HepG2 (cell line): ENCODE measurements around the gene H3-3A. TPM values are rescaled to one million over a fixed set of nuclear protein-coding genes. Genes with fewer than 3 reads are reported as not detected.

ENCODE experiments used
- E2F1 ChIP-seq: sonication (generic); formaldehyde crosslinking; IDR thresholded peaks from 2 replicates; pipeline ENCODE4 v1.5.0; 2020; ENCODE audit warnings: missing genetic modification reagents
- HMG20B ChIP-seq: conservative IDR thresholded peaks from 2 replicates; pipeline ENCODE4 v1.6.1; 2016; ENCODE audit warnings: missing genetic modification reagents, missing compliant biosample characterization
- HOXA3 ChIP-seq: sonication (generic); formaldehyde crosslinking; IDR thresholded peaks from 2 replicates; pipeline ENCODE4 v1.5.0; 2020; ENCODE audit warnings: missing genetic modification reagents
- IKZF1 ChIP-seq: fragments of 450-650 bp; IDR thresholded peaks from 2 replicates; pipeline ENCODE4 v1.7.1; 2016
- KDM3A ChIP-seq: IDR thresholded peaks from 2 replicates; pipeline ENCODE4 v1.6.1; 2018; ENCODE audit warnings: low read depth, missing compliant biosample characterization
- KLF15 ChIP-seq: sonication (generic); formaldehyde crosslinking; IDR thresholded peaks from 2 replicates; pipeline ENCODE4 v1.8.1; 2023; ENCODE audit warnings: borderline replicate concordance, mild to moderate bottlenecking, inconsistent platforms, missing genetic modification reagents, mixed read lengths
- KLF16 ChIP-seq, 2 experiments: sonication (generic) in 1 of 2; formaldehyde crosslinking in 1 of 2; IDR thresholded peaks; 2 replicates each; pipeline versions ENCODE4 v1.6.1 to v1.8.0; 2016 to 2023; ENCODE audit warnings: missing genetic modification reagents in 2 of 2, missing compliant biosample characterization in 1 of 2
- MBD4 ChIP-seq: IDR thresholded peaks from 2 replicates; pipeline ENCODE4 v1.6.1; 2012; ENCODE audit warnings: low read length, inconsistent platforms, borderline replicate concordance
- MXI1 ChIP-seq: IDR thresholded peaks from 3 replicates; pipeline ENCODE4 v1.6.1; 2012; ENCODE audit warnings: low read depth, low read length, inconsistent platforms, borderline replicate concordance
- NFIB ChIP-seq: sonication (generic); formaldehyde crosslinking; IDR thresholded peaks from 2 replicates; pipeline ENCODE4 v1.9.0; 2021; ENCODE audit warnings: missing genetic modification reagents, mild to moderate bottlenecking, borderline replicate concordance
- NR2F1 ChIP-seq, 2 experiments: fragments of 450-650 bp in 1 of 2; formaldehyde crosslinking in 1 of 2; IDR thresholded peaks; 2 replicates each; pipeline versions ENCODE4 v1.5.0 to v1.6.1; 2016 to 2020; ENCODE audit warnings: mild to moderate bottlenecking in 1 of 2, missing compliant biosample characterization in 1 of 2, missing genetic modification reagents in 1 of 2, moderate library complexity in 1 of 2
- NR2F6 ChIP-seq, 2 experiments: IDR thresholded peaks; 2 replicates each; pipeline ENCODE4 v1.6.1; 2016; ENCODE audit warnings: antibody characterized with exemption in 1 of 2, mild to moderate bottlenecking in 1 of 2
- PLRG1 ChIP-seq: fragments of 450-650 bp; conservative IDR thresholded peaks from 2 replicates; pipeline ENCODE4 v1.6.1; 2016
- REL ChIP-seq: sonication (generic); formaldehyde crosslinking; conservative IDR thresholded peaks from 2 replicates; pipeline ENCODE4 v1.8.0; 2022; ENCODE audit warnings: mild to moderate bottlenecking, missing genetic modification reagents, moderate library complexity
- RFXANK ChIP-seq: IDR thresholded peaks from 2 replicates; pipeline ENCODE4 v1.6.1; 2016
- SAP130 ChIP-seq: IDR thresholded peaks from 2 replicates; pipeline ENCODE4 v1.6.1; 2016; ENCODE audit warnings: low read depth
- SP2 ChIP-seq: sonication (generic); formaldehyde crosslinking; IDR thresholded peaks from 2 replicates; pipeline ENCODE4 v1.5.1; 2020; ENCODE audit warnings: mild to moderate bottlenecking, missing genetic modification reagents
- TCF7L2 ChIP-seq: IDR thresholded peaks from 2 replicates; pipeline ENCODE4 v1.6.1; 2011; ENCODE audit warnings: mild to moderate bottlenecking, low read depth, low read length, moderate library complexity
- TFE3 ChIP-seq: IDR thresholded peaks from 2 replicates; pipeline ENCODE4 v1.6.1; 2016
- ZBTB43 ChIP-seq: sonication (generic); formaldehyde crosslinking; conservative IDR thresholded peaks from 2 replicates; pipeline ENCODE4 v1.4.0; 2020; ENCODE audit warnings: missing genetic modification reagents
- ZC3H13 ChIP-seq: sonication (generic); formaldehyde crosslinking; IDR thresholded peaks from 2 replicates; pipeline ENCODE4 v1.8.1; 2023; ENCODE audit warnings: mild to moderate bottlenecking, missing genetic modification reagents, moderate library complexity
- ZFP37 ChIP-seq: sonication (generic); formaldehyde crosslinking; IDR thresholded peaks from 2 replicates; pipeline ENCODE4 v1.4.0; 2020; ENCODE audit warnings: missing genetic modification reagents, borderline replicate concordance
- ZNF143 ChIP-seq: sonication (generic); formaldehyde crosslinking; IDR thresholded peaks from 2 replicates; pipeline ENCODE4 v1.4.0; 2020; ENCODE audit warnings: missing genetic modification reagents
- ZNF432 ChIP-seq: sonication (generic); formaldehyde crosslinking; IDR thresholded peaks from 2 replicates; pipeline ENCODE4 v1.5.0; 2020; ENCODE audit warnings: missing genetic modification reagents, mild to moderate bottlenecking, borderline replicate concordance
- ZNF558 ChIP-seq: sonication (generic); formaldehyde crosslinking; IDR thresholded peaks from 2 replicates; pipeline ENCODE4 v1.9.0; 2022; ENCODE audit warnings: mild to moderate bottlenecking, missing genetic modification reagents, borderline replicate concordance
- ZNF784 ChIP-seq: sonication (generic); formaldehyde crosslinking; IDR thresholded peaks from 2 replicates; pipeline ENCODE4 v1.5.1; 2020; ENCODE audit warnings: missing genetic modification reagents, mild to moderate bottlenecking, borderline replicate concordance
- polyA plus RNA-seq, 8 experiments: library from polyadenylated mRNA; depleted of rRNA in 3 of 8; stranded (reverse) in 7 of 8; unstranded in 1 of 8; fragments of >200 nt; fragmentation: Illumina TruSeq in 4 of 8; extraction: Trizol in 4 of 8; gene quantifications; 2 replicates each; pipeline versions ENCODE4 v1.2.1 to v1.2.3, GENCODE V29; 2011 to 2016; ENCODE audit warnings: low read depth in 4 of 8, missing spikeins in 1 of 8, mixed read lengths in 1 of 8; ENCODE audit not compliant: insufficient read depth in 1 of 8
- total RNA-seq, 5 experiments: library from RNA; depleted of rRNA; stranded (reverse); fragments of >200 nt; fragmentation: Illumina TruSeq; extraction: Trizol; gene quantifications; 2 replicates each; pipeline ENCODE4 v1.2.3, GENCODE V29; 2016; ENCODE audit warnings: low read depth in 1 of 5
- TF ChIP-seq, protein P1 (sequence below): sonication (generic); formaldehyde crosslinking; IDR thresholded peaks from 2 replicates; pipeline ENCODE4 v1.4.0; 2020; ENCODE audit warnings: mild to moderate bottlenecking, missing genetic modification reagents

H3-3A gene
- total and polyA plus RNA-seq, 2 of the 13 experiments (the other 11 are each of a cell fraction or from before 2014, with no cell fraction given), result 221 to 320 TPM

GRCh38 chr1:226062558-226063223, at the start of gene H3-3A (continued):
- no peak for TF ChIP-seq ZNF432
- peak; percentile 53 for TF ChIP-seq SP2
- TF ChIP-seq NFIB, result no peak
- no peak for TF ChIP-seq NR2F6 (IDR thresholded peaks at IDR 0.05)
- TF ChIP-seq NR2F6 (CRISPR knock-in tag; IDR thresholded peaks at IDR 0.05), result no peak
- TF ChIP-seq MXI1, result peak; percentile 14; the same call in 1 of the 3 replicates
- TF ChIP-seq TCF7L2, result no peak
- no peak for TF ChIP-seq MBD4
- TF ChIP-seq ZNF143 (CRISPR knock-in tag), result no peak
- no peak for TF ChIP-seq ZBTB43 (CRISPR knock-in tag)
- TF ChIP-seq TFE3 (CRISPR knock-in tag), result no peak
- TF ChIP-seq KLF16 (CRISPR knock-in tag; IDR thresholded peaks at IDR 0.05), result peak in 1 of 2 experiments; percentile 75; a peak in 2 of 4 replicates
- peak; percentile 18; the same call in 1 of the 2 replicates for TF ChIP-seq KLF15 (CRISPR knock-in tag)
- no peak for TF ChIP-seq ZFP37 (CRISPR knock-in tag)
- TF ChIP-seq ZNF558 (CRISPR knock-in tag), result no peak
- TF ChIP-seq RFXANK (CRISPR knock-in tag), result no peak
- TF ChIP-seq, protein P1, sequence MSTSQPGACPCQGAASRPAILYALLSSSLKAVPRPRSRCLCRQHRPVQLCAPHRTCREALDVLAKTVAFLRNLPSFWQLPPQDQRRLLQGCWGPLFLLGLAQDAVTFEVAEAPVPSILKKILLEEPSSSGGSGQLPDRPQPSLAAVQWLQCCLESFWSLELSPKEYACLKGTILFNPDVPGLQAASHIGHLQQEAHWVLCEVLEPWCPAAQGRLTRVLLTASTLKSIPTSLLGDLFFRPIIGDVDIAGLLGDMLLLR, result peak; percentile 47; the same call in 1 of the 2 replicates
- TF ChIP-seq E2F1, result no peak; the same call in 1 of the 2 replicates
- TF ChIP-seq HOXA3 (CRISPR knock-in tag), result peak; percentile 74
- TF ChIP-seq REL (CRISPR knock-in tag), result 0 out of 2 replicates have a peak, but pooled peaks have one; percentile 46
- no peak for TF ChIP-seq KDM3A (CRISPR knock-in tag)
- TF ChIP-seq IKZF1, result no peak
- no peak for TF ChIP-seq HMG20B (CRISPR knock-in tag)
- peak; percentile 55 for TF ChIP-seq SAP130
- no peak for TF ChIP-seq NR2F1 (CRISPR knock-in tag; IDR thresholded peaks at IDR 0.05)
- TF ChIP-seq ZNF784 (CRISPR knock-in tag), result no peak
- TF ChIP-seq PLRG1, result no peak
- peak; percentile 74 for TF ChIP-seq ZC3H13 (CRISPR knock-in tag)
